Urothelium cell line (cell line): ENCODE measurements around the gene EIF3I.
"Not testable (repeated sequence)": the region's sequence is repeated elsewhere in the genome, so short reads cannot be mapped to it uniquely, and the experiment has no call there.

Source experiments
- DNase-seq: peaks from one replicate; pipeline ENCODE4 v3.0.0; 2011; ENCODE audit warnings: low spot score, mixed read lengths
- FAIRE-seq: peaks from 2 replicates; lab custom pipeline; 2011; peaks lifted over from hg19 to GRCh38; lab: Jason Lieb, UNC

The EIF3I gene

GRCh38 chr1:32263236-32263593, 41.0 kb downstream of the EIF3I start:
- FAIRE-seq, DNase-seq: not testable (repeated sequence)

- DNase-seq (no peak), FAIRE-seq (no peak)
Measured at GRCh38 chr1:32263744-32264143, 41.5 kb downstream of the EIF3I start.

- DNase-seq: no peak
- no peak for FAIRE-seq
Measured at GRCh38 chr1:32265846-32266245, 43.6 kb downstream of the EIF3I start.

- FAIRE-seq: no peak
- no peak for DNase-seq
Measured at GRCh38 chr1:32266921-32267591, 44.8 kb downstream of the EIF3I start.

GRCh38 chr1:32269744-32270143, 47.5 kb downstream of the EIF3I start:
- DNase-seq: no peak

GRCh38 chr1:32272557-32273390, 50.6 kb downstream of the EIF3I start:
- peak; percentile 98 for FAIRE-seq

More at GRCh38 chr1:32269744-32270143, 47.5 kb downstream of the EIF3I start:
- FAIRE-seq: no peak

GRCh38 chr1:32273391-32274208, 51.4 kb downstream of the EIF3I start:
- DNase-seq: peak; percentile 88
- peak; percentile 65 for FAIRE-seq

More at GRCh38 chr1:32272557-32273390, 50.6 kb downstream of the EIF3I start:
- no peak for DNase-seq

GRCh38 chr1:32274646-32275340, 52.6 kb downstream of the EIF3I start:
- DNase-seq (no peak), FAIRE-seq (peak; percentile 32)

- DNase-seq (no peak), FAIRE-seq (no peak)
Measured at GRCh38 chr1:32275424-32275823, 53.2 kb downstream of the EIF3I start.

- DNase-seq (no peak), FAIRE-seq (peak; percentile 61)
Measured at GRCh38 chr1:32276032-32276782, 54.0 kb downstream of the EIF3I start.
